H1 (cell line): ENCODE measurements around the gene MIA2. TPM values are rescaled to one million over a fixed set of nuclear protein-coding genes. Genes with fewer than 3 reads are reported as not detected.

Source experiments
- BACH1 ChIP-seq: IDR thresholded peaks from 2 replicates; pipeline ENCODE4 v1.6.1; 2012; ENCODE audit warnings: low read length, improper control_type of control experiment
- CREB1 ChIP-seq: IDR thresholded peaks from 2 replicates; pipeline ENCODE4 v1.6.1; 2012; ENCODE audit warnings: inconsistent platforms
- CTBP2 ChIP-seq: IDR thresholded peaks from 2 replicates; pipeline ENCODE4 v1.7.0; 2011; ENCODE audit warnings: borderline replicate concordance, mild to moderate bottlenecking, moderate library complexity, mixed read lengths, low read length; ENCODE audit not compliant: insufficient read depth, insufficient read length
- PHF8 ChIP-seq: fragments of 200-600 bp; sonication (generic); conservative IDR thresholded peaks from 2 replicates; pipeline ENCODE4 v1.7.1; 2012; ENCODE audit warnings: low read depth, mild to moderate bottlenecking, inconsistent platforms, low read length, moderate library complexity
- SIX5 ChIP-seq: IDR thresholded peaks from 2 replicates; pipeline ENCODE4 v1.6.1; 2011; ENCODE audit warnings: mild to moderate bottlenecking, low read depth, low read length
- TEAD4 ChIP-seq: IDR thresholded peaks from 2 replicates; pipeline ENCODE4 v1.6.1; 2012; ENCODE audit warnings: low read depth, low read length, inconsistent platforms, mixed read lengths
- polyA plus RNA-seq, 7 experiments: library from polyadenylated mRNA; depleted of rRNA in 3 of 7; stranded (reverse) in 5 of 7; unstranded in 2 of 7; fragments of >200 nt in 5 of 7; fragments of 200-250 nt in 2 of 7; gene quantifications; 1 replicate in 5 of 7; 2 replicates in 1 of 7; 4 replicates in 1 of 7; pipeline versions ENCODE4 v1.2.1 to v1.2.3, GENCODE V29; 2011 to 2013; ENCODE audit warnings: missing spikeins in 2 of 7, mixed read lengths in 2 of 7
- total RNA-seq: library from RNA; stranded (reverse); fragmentation: NEBNext Ultra II Directional; extraction: Animal tissue kit (Norgen Biotek cat#: 25700); gene quantifications from 2 replicates; pipeline ENCODE4 v1.2.1, GENCODE V29; 2021

Gene MIA2
- total and polyA plus RNA-seq, 2 of the 8 experiments (the other 6 are each of a cell fraction or from before 2014, with no cell fraction given): 10.1 to 15.0 TPM

- TF ChIP-seq TEAD4 (no peak), CREB1 (no peak), PHF8 (no peak), SIX5 (no peak), BACH1 (no peak), CTBP2 (no peak)
These were observed 185.6 kb downstream of the MIA2 start (continued) for GRCh38 chr14:39419272-39419671.
